ENCODE measurements around the gene ANLN.

DNA sequence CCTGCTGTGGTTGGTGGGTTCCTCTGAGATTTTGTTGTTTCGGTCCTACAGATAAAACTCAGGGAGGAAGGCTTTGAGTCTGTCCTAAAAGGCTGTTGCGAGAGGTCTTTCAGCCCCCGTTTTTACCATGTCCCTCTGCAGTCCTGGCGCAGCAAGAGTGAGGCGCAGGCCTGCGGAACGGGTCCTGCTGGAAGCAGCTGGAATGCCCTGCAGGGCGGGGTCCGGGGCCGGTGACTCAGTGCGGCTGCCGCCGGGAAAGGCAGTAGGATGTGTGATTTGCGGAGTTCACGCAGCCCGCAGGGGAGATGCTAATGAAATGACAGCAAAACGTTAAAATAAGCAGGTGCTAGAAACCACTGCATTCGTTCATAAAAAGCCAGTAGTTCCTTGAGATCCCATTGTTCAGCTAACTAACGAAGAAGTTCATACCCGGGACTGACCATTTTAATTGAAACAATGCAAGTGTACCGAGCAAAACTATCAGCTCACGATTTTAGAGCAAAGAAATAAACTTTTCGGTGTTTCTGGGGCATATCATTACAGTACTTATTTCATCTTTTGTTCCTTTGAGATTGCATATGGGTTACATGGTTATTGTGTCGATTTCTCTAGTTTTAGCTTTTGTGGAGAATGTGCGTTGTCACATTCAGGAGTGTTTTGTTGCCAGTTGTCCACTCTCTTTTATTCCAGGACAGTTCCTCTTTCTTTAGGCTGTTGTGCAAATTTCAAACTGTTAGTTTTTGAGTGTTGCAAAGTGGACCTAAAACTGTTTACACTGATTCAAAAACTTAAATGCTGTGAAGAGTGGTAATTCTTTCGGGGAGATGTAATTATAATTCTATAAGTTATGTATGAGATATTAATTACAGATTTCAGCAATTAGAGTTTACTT lies 783 bp downstream of the ANLN start:
- TF ChIP-seq, protein P1, sequence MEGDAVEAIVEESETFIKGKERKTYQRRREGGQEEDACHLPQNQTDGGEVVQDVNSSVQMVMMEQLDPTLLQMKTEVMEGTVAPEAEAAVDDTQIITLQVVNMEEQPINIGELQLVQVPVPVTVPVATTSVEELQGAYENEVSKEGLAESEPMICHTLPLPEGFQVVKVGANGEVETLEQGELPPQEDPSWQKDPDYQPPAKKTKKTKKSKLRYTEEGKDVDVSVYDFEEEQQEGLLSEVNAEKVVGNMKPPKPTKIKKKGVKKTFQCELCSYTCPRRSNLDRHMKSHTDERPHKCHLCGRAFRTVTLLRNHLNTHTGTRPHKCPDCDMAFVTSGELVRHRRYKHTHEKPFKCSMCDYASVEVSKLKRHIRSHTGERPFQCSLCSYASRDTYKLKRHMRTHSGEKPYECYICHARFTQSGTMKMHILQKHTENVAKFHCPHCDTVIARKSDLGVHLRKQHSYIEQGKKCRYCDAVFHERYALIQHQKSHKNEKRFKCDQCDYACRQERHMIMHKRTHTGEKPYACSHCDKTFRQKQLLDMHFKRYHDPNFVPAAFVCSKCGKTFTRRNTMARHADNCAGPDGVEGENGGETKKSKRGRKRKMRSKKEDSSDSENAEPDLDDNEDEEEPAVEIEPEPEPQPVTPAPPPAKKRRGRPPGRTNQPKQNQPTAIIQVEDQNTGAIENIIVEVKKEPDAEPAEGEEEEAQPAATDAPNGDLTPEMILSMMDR (IDR thresholded peaks at IDR 0.05), result peak in 1 of 7 experiments; percentile 10
- no peak for TF ChIP-seq POLR2A (IDR thresholded peaks at IDR 0.05)

Data from body of pancreas (tissue), 4 donors.